ENCODE data around the gene MCF2L2.

- TF ChIP-seq, protein P1, sequence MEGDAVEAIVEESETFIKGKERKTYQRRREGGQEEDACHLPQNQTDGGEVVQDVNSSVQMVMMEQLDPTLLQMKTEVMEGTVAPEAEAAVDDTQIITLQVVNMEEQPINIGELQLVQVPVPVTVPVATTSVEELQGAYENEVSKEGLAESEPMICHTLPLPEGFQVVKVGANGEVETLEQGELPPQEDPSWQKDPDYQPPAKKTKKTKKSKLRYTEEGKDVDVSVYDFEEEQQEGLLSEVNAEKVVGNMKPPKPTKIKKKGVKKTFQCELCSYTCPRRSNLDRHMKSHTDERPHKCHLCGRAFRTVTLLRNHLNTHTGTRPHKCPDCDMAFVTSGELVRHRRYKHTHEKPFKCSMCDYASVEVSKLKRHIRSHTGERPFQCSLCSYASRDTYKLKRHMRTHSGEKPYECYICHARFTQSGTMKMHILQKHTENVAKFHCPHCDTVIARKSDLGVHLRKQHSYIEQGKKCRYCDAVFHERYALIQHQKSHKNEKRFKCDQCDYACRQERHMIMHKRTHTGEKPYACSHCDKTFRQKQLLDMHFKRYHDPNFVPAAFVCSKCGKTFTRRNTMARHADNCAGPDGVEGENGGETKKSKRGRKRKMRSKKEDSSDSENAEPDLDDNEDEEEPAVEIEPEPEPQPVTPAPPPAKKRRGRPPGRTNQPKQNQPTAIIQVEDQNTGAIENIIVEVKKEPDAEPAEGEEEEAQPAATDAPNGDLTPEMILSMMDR (conservative IDR thresholded peaks at IDR 0.05): no peak
- no peak for TF ChIP-seq EZH2 (IDR thresholded peaks at IDR 0.05; ENCODE audit: low read depth)
These were observed 7.2 kb upstream of the MCF2L2 start for GRCh38 chr3:183435661-183436060.
